HCT116 (cell line): ENCODE measurements around the gene EEFSEC. TPM values are rescaled to one million over a fixed set of nuclear protein-coding genes. Genes with fewer than 3 reads are reported as not detected.

ENCODE experiments used
- ATAC-seq: fragments of 200-7000 bp; cut with Tn5 transposase; 2 replicates; pipeline ENCODE4 v1.9.1; 2020; ENCODE audit warnings: mild to moderate bottlenecking, moderate library complexity
- BruUV-seq: library from RNA; stranded (reverse); fragments of 400-500 nt; replicated peaks from 2 replicates; lab custom pipeline; 2021; lab: Mats Ljungman, UMichigan
- CTCF ChIA-PET: fragments of 300-600 bp; sonication (Branson Sonifier 250); formaldehyde crosslinking; loops from one replicate; lab custom pipeline; 2021; ENCODE audit warnings: antibody characterized with exemption; lab: Charles Lee
- POLR2A ChIA-PET: fragments of 300-600, 350-600 bp; sonication (Branson Sonifier 250); formaldehyde crosslinking; loops from one replicate; lab custom pipeline; 2021; ENCODE audit warnings: antibody characterized with exemption; lab: Charles Lee
- RAD21 ChIA-PET, 2 experiments: fragments of 300-600 bp; sonication (Branson Sonifier 250); formaldehyde crosslinking; loops; one replicate each; lab custom pipeline; 2023; ENCODE audit warnings: low total read pairs in 2 of 2; ENCODE audit not compliant: uncharacterized antibody in 2 of 2, unreplicated experiment in 2 of 2, low non-redundant PET in 1 of 2; lab: Charles Lee
- DNase-seq: peaks from one replicate; pipeline ENCODE4 v3.0.0-alpha.2; 2010; ENCODE audit warnings: low read depth, low spot score
- H2AFZ ChIP-seq: fragments of 200-600 bp; shearing (Covaris generic), sonication (generic); 2 replicates; pipeline ENCODE4 v1.6.1; 2017; ENCODE audit warnings: low read depth, mixed run types, mixed read lengths, antibody characterized with exemption, low read length; ENCODE audit not compliant: poor library complexity, severe bottlenecking
- H3K27ac ChIP-seq: 2 replicates; pipeline ENCODE4 v1.5.1; 2012; ENCODE audit warnings: low read depth, low read length
- H3K27me3 ChIP-seq: fragments of 200-600 bp; sonication (generic); 2 replicates; pipeline ENCODE4 v1.6.1; 2016; ENCODE audit warnings: mixed run types, low read length, mixed read lengths; ENCODE audit not compliant: insufficient read depth
- H3K36me3 ChIP-seq, 2 experiments: fragments of 200-500 bp in 1 of 2; fragments of 200-600 bp in 1 of 2; sonication (Bioruptor generic) in 1 of 2; sonication (generic) in 1 of 2; 2 replicates each; pipeline versions ENCODE4 v1.5.1 to v1.6.1; 2014 to 2016; ENCODE audit warnings: low read length in 2 of 2, inconsistent platforms in 1 of 2, mixed read lengths in 1 of 2, mixed run types in 1 of 2; ENCODE audit not compliant: insufficient read depth in 2 of 2, control insufficient read depth in 1 of 2
- H3K4me1 ChIP-seq, 2 experiments: fragments of 200-600 bp in 1 of 2; sonication (generic) in 1 of 2; 2 replicates each; pipeline versions ENCODE4 v1.5.1 to v1.6.1; 2012 to 2017; ENCODE audit warnings: low read length in 2 of 2, inconsistent platforms in 1 of 2, mild to moderate bottlenecking in 1 of 2, mixed read lengths in 1 of 2, mixed run types in 1 of 2, moderate library complexity in 1 of 2; ENCODE audit not compliant: insufficient read depth in 2 of 2, control insufficient read depth in 1 of 2
- H3K4me2 ChIP-seq: fragments of 200-600 bp; sonication (generic); 2 replicates; pipeline ENCODE4 v1.6.1; 2017; ENCODE audit warnings: mixed run types, low read length, mixed read lengths
- H3K4me3 ChIP-seq, 2 experiments: fragments of 200-600 bp in 1 of 2; sonication (generic) in 1 of 2; replicated peaks in 1 of 2; 2 replicates each; pipeline ENCODE4 v1.5.1; 2011 to 2016; ENCODE audit warnings: low read length in 2 of 2, control low read depth in 1 of 2, low read depth in 1 of 2, mild to moderate bottlenecking in 1 of 2, mixed read lengths in 1 of 2, mixed run types in 1 of 2
- H3K79me2 ChIP-seq: fragments of 200-600 bp; sonication (generic); 2 replicates; pipeline ENCODE4 v1.6.1; 2017; ENCODE audit warnings: mild to moderate bottlenecking, mixed run types, low read length, moderate library complexity, mixed read lengths; ENCODE audit not compliant: insufficient read depth
- H3K9ac ChIP-seq: fragments of 200-600 bp; sonication (generic); 2 replicates; pipeline ENCODE4 v1.6.1; 2016; ENCODE audit warnings: low read length, mixed read lengths
- H3K9me2 ChIP-seq: fragments of 200-600 bp; sonication (generic), shearing (Covaris generic); 2 replicates; pipeline ENCODE4 v1.6.1; 2017; ENCODE audit warnings: mixed run types, mild to moderate bottlenecking, moderate library complexity; ENCODE audit not compliant: insufficient read depth
- H3K9me3 ChIP-seq, 2 experiments: fragments of 200-500 bp in 1 of 2; fragments of 200-600 bp in 1 of 2; sonication (Bioruptor generic) in 1 of 2; sonication (generic) in 1 of 2; 2 replicates each; pipeline ENCODE4 v1.6.1; 2014 to 2017; ENCODE audit warnings: low read length in 2 of 2, mixed read lengths in 2 of 2, inconsistent platforms in 1 of 2, low read depth in 1 of 2, mild to moderate bottlenecking in 1 of 2, mixed run types in 1 of 2, moderate library complexity in 1 of 2; ENCODE audit not compliant: control insufficient read depth in 1 of 2, insufficient read depth in 1 of 2
- H4K20me1 ChIP-seq: fragments of 200-600 bp; sonication (generic), shearing (Covaris generic); 2 replicates; pipeline ENCODE4 v1.6.1; 2017; ENCODE audit warnings: mixed run types, mild to moderate bottlenecking, moderate library complexity; ENCODE audit not compliant: insufficient read depth
- ELF1 ChIP-seq: IDR thresholded peaks from 2 replicates; pipeline ENCODE4 v1.6.1; 2012; ENCODE audit warnings: low read depth, borderline replicate concordance
- FOSL1 ChIP-seq: IDR thresholded peaks from 2 replicates; pipeline ENCODE4 v1.6.1; 2012; ENCODE audit warnings: low read depth
- JUND ChIP-seq: IDR thresholded peaks from 2 replicates; pipeline ENCODE4 v1.6.1; 2012
- POLR2AphosphoS5 ChIP-seq: IDR thresholded peaks from 2 replicates; pipeline ENCODE4 v1.6.1; 2011; ENCODE audit warnings: mild to moderate bottlenecking, low read depth, low read length, moderate library complexity
- RAD21 ChIP-seq: IDR thresholded peaks from 2 replicates; pipeline ENCODE4 v1.6.1; 2012; ENCODE audit warnings: low read depth, mild to moderate bottlenecking
- ZNF274 ChIP-seq: fragments of 200-500 bp; sonication (Bioruptor generic); IDR thresholded peaks from 2 replicates; pipeline ENCODE4 v1.6.1; 2014; ENCODE audit warnings: mild to moderate bottlenecking, low read depth, low read length, inconsistent platforms
- intact Hi-C: fragments of 100-400 bp; cut with micrococcal nuclease; formaldehyde crosslinking; loops from 2 replicates; pipeline ENCODE4 v1.10.0; 2022
- total RNA-seq: library from RNA; stranded (reverse); gene quantifications from one replicate; pipeline ENCODE4 v1.2.1, GENCODE V29; 2021; ENCODE audit not compliant: unreplicated experiment
- TF ChIP-seq, protein P1 (sequence below): IDR thresholded peaks from 2 replicates; pipeline ENCODE4 v1.6.1; 2012

Gene EEFSEC
- total RNA-seq, 1 experiment from 2014 or later, result 16.1 TPM

DNA sequence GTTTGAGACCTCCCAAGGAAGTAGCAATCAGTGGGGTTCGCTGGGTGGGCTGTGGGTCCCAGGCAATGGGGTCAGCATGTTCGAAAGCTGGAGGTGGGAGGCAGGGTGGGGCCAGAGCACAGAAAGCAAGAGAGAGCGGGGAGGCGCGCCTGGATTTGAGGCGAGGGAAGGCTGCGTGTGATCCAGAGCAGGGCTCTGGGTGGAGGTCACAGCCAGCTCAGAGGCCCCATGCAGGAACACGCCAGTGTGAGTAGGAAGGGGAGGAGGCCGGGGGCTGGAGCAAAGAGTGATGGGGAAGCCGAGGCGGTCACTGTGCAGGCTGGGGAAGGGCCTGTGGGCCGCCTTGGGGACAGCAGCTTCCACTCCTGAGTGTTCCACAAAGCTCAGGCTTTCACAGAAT lies 304.7 kb downstream of the EEFSEC start:
- H3K9me3 ChIP-seq, result no peaks in the 10 kb centered on the region
- BruUV-seq, result no TSS peak
- no peak overlapping the region for H2AFZ ChIP-seq
- POLR2A ChIA-PET, result no interaction called here
- no peaks in the 10 kb centered on the region for H3K79me2 ChIP-seq
- CTCF ChIA-PET, result no interaction called here
- no peak for DNase-seq
- H3K36me3 ChIP-seq, result no peaks in the 10 kb centered on the region
- no peaks in the 10 kb centered on the region for H4K20me1 ChIP-seq
- no peaks in the 10 kb centered on the region for H3K9me2 ChIP-seq
- no peak overlapping the region for H3K4me2 ChIP-seq
- no peak for ATAC-seq
- H3K27me3 ChIP-seq, result peaks cover 15% of the 10 kb centered on the region; the same call in 1 of the 2 replicates
- RAD21 ChIA-PET, result no interaction called here
- no peak overlapping the region for H3K4me3 ChIP-seq
- no peak overlapping the region for H3K27ac ChIP-seq
- no peak overlapping the region for H3K9ac ChIP-seq
- TF ChIP-seq RAD21 (no peak), POLR2AphosphoS5 (no peak), JUND (no peak), ZNF274 (no peak), ELF1 (no peak), FOSL1 (no peak)
- TF ChIP-seq, protein P1, sequence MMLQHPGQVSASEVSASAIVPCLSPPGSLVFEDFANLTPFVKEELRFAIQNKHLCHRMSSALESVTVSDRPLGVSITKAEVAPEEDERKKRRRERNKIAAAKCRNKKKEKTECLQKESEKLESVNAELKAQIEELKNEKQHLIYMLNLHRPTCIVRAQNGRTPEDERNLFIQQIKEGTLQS, result no peak
- H3K4me1 ChIP-seq, result no peaks in the 10 kb centered on the region
- intact Hi-C loops, result no loop called here

Other genes starting within 250 kb of the EEFSEC start
- gene KBTBD12, start 238.2 kb upstream of the EEFSEC start, total RNA-seq, result not detected
- gene SEC61A1, start 101.0 kb upstream of the EEFSEC start, total RNA-seq, result 176 TPM
- 129 TPM for gene RUVBL1, start 29.7 kb upstream of the EEFSEC start, total RNA-seq